BJ (cell line): ENCODE measurements around the gene DLK1. TPM values are rescaled to one million over a fixed set of nuclear protein-coding genes. Genes with fewer than 3 reads are reported as not detected.

ENCODE experiments used
- CTCF ChIA-PET: fragments of 350-600 bp; formaldehyde crosslinking; extraction: SDS; loops from one replicate; lab custom pipeline; 2021; ENCODE audit warnings: antibody characterized with exemption, inconsistent platforms; lab: Yijun Ruan, JAX
- POLR2A ChIA-PET: fragments of 300-600 bp; sonication (Branson Sonifier 250); formaldehyde crosslinking; extraction: SDS; loops from one replicate; lab custom pipeline; 2021; ENCODE audit warnings: antibody characterized with exemption; lab: Charles Lee
- DNase-seq: peaks from one replicate; pipeline ENCODE4 v3.0.0-alpha.2; 2011; ENCODE audit warnings: low read depth
- H3K27me3 ChIP-seq: 2 replicates; pipeline ENCODE4 v1.6.0; 2011; ENCODE audit warnings: low read length; ENCODE audit not compliant: control insufficient read depth, insufficient read depth
- H3K36me3 ChIP-seq: 2 replicates; pipeline ENCODE4 v1.5.1; 2011; ENCODE audit warnings: low read length; ENCODE audit not compliant: control insufficient read depth, insufficient read depth
- H3K4me3 ChIP-seq: 2 replicates; pipeline ENCODE4 v1.5.1; 2011; ENCODE audit warnings: low read depth, mild to moderate bottlenecking, control low read depth, low read length
- CTCF ChIP-seq: IDR thresholded peaks from 2 replicates; pipeline ENCODE4 v1.5.1; 2011; ENCODE audit warnings: low read depth, mild to moderate bottlenecking, control low read depth, inconsistent platforms, low read length, moderate library complexity; ENCODE audit not compliant: insufficient read depth
- polyA plus RNA-seq: library from polyadenylated mRNA; depleted of rRNA; stranded (reverse); fragments of >200 nt; gene quantifications from 2 replicates; pipeline ENCODE4 v1.2.3, GENCODE V29; 2011

DLK1 gene
- polyA plus RNA-seq, 1 experiment: not detected

GRCh38 chr14:100736269-100737180 lies 9.8 kb downstream of the DLK1 start:
- ChIA-PET CTCF (interaction anchor here (1.1 to 1.2 kb wide), 2 partner anchors 15 to 73 kb away, joined by 3 read pairs; no protein-coding TSS in a partner anchor), POLR2A (interaction anchor here (0.6 kb wide), 1 partner anchor 9 kb away, joined by 3 read pairs; no protein-coding TSS in a partner anchor)
- TF ChIP-seq CTCF: no peak
- no peak for DNase-seq
- peaks cover 2% of the 10 kb centered on the region for H3K27me3 ChIP-seq
- H3K4me3 ChIP-seq: no peak overlapping the region
- H3K36me3 ChIP-seq: no peaks in the 10 kb centered on the region

- ChIA-PET CTCF (no interaction called here), POLR2A (no interaction called here)
- DNase-seq: no peak
- H3K4me3 ChIP-seq: no peak overlapping the region
- no peaks in the 10 kb centered on the region for H3K36me3 ChIP-seq
- no peaks in the 10 kb centered on the region; the same call in 1 of the 2 replicates for H3K27me3 ChIP-seq
- TF ChIP-seq CTCF: no peak
These were observed 10.8 kb downstream of the DLK1 start for GRCh38 chr14:100737526-100737925.

- no peak for DNase-seq
- Histone ChIP-seq H3K36me3 (no peaks in the 10 kb centered on the region), H3K27me3 (no peaks in the 10 kb centered on the region), H3K4me3 (no peak overlapping the region)
- no peak for TF ChIP-seq CTCF
- ChIA-PET POLR2A (no interaction called here), CTCF (no interaction called here)
These were observed 11.6 kb downstream of the DLK1 start for GRCh38 chr14:100738269-100738691.

DNA sequence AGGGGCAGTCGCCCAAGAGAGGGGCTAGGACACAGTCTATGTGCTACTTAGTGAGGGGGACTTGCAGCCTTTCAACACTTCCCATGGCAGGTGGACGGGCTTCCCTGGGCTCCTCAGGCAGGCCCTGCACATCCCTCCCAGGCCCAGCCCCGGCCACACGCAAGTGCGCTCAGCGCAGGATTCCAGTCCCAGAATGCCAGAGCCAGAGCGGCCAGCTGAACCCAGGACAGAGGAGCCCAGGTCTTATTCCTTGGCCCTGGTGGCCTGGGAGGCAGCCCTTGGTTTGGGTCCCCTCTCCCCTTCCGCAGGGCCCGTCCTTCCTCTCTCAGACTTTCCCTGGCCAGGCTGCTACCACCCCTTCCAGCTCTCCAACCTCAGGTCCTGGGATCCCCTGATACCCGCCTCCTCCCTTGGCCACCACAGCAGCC lies 12.0 kb downstream of the DLK1 start:
- Histone ChIP-seq H3K4me3 (no peak overlapping the region), H3K36me3 (no peaks in the 10 kb centered on the region), H3K27me3 (no peaks in the 10 kb centered on the region)
- no peak for TF ChIP-seq CTCF
- ChIA-PET CTCF (no interaction called here), POLR2A (no interaction called here)
- no peak for DNase-seq

GRCh38 chr14:100739306-100739705 lies 12.6 kb downstream of the DLK1 start:
- H3K36me3 ChIP-seq: no peaks in the 10 kb centered on the region
- POLR2A ChIA-PET: no interaction called here
- no peaks in the 10 kb centered on the region for H3K27me3 ChIP-seq
- no peak overlapping the region for H3K4me3 ChIP-seq
- no peak for TF ChIP-seq CTCF
- no peak for DNase-seq
- CTCF ChIA-PET: no interaction called here
